HTR-8/SVneo (cell line): ENCODE measurements around the gene LILRA6.
"Not testable (repeated sequence)": the region's sequence is repeated elsewhere in the genome, so short reads cannot be mapped to it uniquely, and the experiment has no call there.

Experiments
- DNase-seq: peaks from one replicate; pipeline ENCODE4 v3.0.0; 2011; ENCODE audit warnings: low spot score, mixed read lengths; ENCODE audit not compliant: insufficient read length
- FAIRE-seq: peaks from 2 replicates; lab custom pipeline; 2011; peaks lifted over from hg19 to GRCh38; lab: Jason Lieb, UNC

LILRA6 gene

DNA sequence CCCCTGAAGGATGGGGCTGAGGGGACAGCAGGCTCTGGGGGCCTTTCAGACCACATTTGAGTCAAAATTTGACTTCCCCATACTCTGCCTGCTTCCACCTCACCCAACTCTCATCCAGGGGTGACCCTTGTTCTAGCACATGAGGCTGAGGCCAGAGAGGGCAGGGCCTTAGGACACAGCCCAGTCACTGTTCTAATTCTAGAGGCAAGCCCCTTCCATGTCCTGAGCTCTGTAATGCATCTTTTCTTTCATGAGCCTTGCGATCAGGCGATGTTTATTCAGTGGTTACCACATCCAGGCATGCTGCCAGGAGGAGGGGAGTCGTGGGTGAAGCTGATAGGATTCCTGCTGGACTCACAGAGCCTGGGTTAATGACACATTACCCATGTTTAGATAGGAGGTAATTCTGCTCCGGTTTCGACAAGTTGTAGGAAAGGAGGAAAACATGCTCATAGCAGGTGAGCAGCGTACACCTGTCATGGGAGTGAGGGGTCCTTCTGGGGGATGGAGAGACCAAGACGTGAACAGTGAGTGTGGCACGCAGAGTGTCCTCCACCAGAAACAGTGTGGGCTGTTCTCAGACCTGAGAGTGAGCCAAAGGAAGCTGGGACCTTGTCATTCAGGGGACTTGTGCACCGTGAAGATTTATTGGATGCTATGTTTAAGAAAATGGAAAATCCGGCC lies 32.6 kb downstream of the LILRA6 start:
- FAIRE-seq (peak; percentile 85), DNase-seq (peak; percentile 93)

DNA sequence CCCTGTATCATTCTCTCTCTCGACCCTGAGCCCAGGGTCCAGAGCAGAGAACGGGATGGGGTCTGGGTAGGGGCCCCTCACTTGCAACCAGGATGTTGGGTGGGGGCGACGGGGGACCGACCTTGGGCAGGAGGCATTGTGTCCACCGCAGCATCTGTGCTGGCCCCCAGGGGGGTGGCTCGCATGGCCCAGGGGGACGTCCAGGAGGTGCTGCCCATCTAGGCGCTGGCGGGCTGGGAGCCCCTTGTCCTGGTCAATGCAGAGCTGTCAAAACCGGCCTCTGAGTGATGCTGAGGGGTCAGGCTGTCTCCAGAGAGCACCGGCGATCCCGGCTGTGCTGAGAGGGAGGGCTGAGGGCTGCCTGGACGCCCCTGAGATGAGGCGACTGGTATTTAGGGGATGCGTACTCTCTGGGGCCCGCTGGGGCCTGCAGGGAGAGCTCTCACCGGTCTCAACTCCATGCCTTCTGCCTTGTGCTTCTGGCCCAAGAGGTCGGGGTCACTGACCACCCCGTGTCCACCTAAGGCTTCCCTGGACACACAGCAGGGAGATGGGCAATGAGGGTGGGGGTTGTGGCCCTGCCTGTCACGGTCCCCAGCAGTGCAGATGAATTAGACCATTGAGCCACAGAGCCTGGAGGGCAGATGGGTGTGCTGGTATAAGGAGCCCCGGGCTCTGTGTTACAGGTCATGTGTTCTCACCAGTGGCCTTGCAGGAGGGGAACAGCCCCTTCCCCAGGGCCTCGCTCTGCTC lies 33.4 kb downstream of the LILRA6 start:
- no peak for DNase-seq
- no peak for FAIRE-seq

- FAIRE-seq, result no peak
Measured at GRCh38 chr19:54208784-54209057, 33.9 kb downstream of the LILRA6 start.

GRCh38 chr19:54207983-54208783 lies 34.4 kb downstream of the LILRA6 start:
- DNase-seq (no peak), FAIRE-seq (no peak)

More at GRCh38 chr19:54208784-54209057, 33.9 kb downstream of the LILRA6 start:
- DNase-seq, result no peak

- no peak for FAIRE-seq
- no peak for DNase-seq
Measured at GRCh38 chr19:54207676-54207982, 35.0 kb downstream of the LILRA6 start.

DNA sequence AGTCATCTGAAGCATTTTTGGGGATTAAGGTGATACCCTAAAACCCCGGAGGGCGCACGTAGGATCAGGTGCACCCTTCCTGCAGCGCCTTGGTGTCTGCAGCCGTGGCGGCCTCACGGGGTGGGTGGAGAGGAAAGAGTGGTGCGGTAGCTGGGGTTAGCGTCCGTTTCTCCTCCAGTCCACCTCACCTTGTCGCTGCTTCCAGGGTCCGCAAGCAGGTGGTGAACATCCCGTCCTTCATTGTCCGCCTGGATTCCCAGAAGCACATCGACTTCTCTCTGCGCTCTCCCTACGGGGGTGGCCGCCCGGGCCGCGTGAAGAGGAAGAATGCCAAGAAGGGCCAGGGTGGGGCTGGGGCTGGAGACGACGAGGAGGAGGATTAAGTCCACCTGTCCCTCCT lies 35.4 kb downstream of the LILRA6 start:
- DNase-seq, FAIRE-seq: not testable (repeated sequence)

DNA sequence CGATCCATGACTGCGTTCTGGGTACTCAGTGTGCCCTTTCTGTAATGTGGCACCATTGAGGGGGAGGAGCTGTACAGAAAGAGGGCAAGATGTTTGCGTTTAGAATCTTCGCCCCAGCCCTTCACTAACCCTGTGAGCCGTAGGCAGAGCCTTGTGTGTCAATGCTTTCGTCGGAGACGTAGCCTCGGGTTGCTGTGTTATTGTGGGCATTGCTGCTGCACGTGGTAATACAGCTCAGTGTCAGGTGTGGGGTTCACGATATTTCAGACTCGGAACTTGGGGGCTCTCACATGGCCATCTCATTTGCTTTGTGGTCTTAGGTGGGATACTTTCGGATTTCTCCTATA lies 35.8 kb downstream of the LILRA6 start:
- no peak for FAIRE-seq
- no peak for DNase-seq

DNA sequence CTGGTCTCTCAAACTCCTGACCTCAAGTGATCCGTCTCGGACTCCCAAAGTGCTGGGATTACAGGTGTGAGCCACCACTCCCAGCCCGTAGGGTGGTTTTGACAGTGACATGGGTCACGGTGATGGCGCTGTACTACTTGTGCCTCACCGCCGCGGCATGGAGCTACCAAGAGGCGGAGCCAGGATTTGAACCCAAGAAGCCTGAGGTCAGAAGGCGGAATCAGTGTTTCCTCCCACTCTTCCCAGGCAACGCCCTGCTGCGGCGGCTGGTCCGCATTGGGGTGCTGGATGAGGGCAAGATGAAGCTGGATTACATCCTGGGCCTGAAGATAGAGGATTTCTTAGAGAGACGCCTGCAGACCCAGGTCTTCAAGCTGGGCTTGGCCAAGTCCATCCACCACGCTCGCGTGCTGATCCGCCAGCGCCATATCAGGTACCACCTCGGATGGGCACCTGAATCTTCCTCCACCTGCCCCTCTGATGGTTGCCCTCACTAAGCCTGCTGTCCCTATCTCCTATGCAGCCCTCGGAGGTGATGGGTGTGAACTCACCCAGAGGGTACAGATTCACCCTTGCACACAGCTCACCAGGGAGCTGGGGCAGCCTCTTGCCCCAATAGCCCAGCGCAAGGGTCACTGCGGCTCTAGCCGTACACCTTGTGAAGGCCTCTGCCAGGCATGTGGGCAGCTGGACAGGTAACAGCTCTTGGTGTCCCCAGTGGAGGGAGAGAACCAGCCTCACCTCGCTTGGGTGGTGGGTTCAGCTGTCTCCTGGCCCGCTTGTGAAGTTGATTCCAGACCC lies 36.4 kb downstream of the LILRA6 start:
- DNase-seq (no peak), FAIRE-seq (no peak)

- DNase-seq (no peak), FAIRE-seq (no peak)
Measured at GRCh38 chr19:54204767-54205468, 37.7 kb downstream of the LILRA6 start.

DNA sequence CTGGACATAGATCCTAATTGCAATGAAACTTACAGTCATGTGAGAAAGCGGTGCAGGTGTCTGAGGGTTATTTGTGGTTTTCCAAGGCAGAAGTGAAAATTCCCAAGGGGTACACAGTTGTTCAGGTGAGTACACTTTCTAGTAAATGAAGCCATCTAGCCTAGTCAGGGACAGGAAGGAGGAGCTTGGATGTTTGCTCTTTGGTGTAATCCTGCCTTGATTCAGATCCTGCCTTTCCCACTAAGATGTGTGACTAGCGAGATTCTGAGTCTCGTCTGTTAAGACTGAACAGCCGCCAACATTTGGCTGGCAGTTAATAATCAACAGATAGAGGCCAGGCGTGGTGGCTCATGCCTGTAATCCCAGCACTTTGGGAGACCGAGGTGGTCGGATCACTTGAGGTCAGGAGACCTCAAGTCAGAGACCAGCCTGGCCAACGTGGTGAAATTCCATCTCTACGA lies 39.4 kb downstream of the LILRA6 start:
- FAIRE-seq, result no peak

DNA sequence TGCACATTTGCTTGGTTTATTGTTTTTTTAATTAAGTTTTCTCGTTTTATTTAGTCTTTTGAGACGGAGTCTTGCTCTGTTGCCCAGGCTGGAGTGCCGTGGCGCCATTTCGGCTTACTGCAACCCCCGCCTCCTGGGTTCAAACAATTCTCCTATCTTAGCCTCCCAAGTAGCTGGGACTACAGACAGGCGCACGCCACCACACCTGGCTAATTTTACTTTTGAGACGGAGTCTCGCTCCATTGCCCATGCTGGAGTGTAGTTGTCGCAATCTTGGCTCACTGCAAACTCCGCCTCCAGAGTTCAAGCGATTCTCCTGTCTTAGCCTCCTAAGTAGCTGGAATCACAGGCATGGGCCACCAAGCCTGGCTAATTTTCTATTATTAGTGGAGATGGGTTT lies 40.6 kb downstream of the LILRA6 start:
- DNase-seq, result no peak
- FAIRE-seq, result no peak

More for the DNA sequence above, 39.4 kb downstream of the LILRA6 start:
- DNase-seq, result no peak

GRCh38 chr19:54201172-54201701 lies 41.4 kb downstream of the LILRA6 start:
- FAIRE-seq (no peak), DNase-seq (no peak)

DNA sequence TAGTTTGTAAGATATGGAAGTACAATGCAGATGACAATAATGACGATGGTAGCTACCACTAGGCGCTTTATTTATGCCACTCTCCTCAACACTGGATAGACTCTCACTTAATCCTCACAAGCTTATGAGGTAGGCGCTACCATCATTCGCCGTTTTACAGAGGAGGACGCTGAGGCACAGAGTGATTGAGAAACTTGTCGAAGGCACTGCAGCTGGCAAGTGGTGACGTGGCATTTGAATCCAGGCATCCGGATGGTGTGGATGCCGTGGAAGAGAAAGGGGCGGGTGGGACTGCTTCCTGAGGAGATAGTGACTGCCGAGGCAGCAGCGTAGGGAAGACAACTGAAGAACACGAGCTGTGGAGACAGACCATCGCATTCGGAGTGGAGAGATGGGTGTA lies 43.2 kb downstream of the LILRA6 start:
- DNase-seq, result no peak
- no peak for FAIRE-seq

DNA sequence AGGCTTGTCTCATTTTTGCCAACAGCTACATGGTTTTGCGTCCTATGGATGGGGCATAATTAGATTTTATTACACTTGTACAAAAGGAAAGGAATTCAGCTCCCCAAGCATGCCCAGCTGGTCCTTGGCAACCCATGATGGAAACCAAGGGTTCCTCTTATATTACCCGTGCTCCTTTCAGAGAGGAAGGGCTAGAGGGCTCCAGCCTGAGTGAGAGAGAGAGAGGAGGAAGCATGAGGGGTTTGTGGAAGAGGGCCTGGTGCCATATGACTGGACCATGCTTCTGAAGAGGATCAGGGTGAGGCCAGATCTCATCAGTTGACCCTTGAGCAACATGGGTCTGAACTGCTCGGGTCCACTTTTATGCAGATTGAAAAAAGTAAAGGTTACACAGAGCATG lies 45.5 kb downstream of the LILRA6 start:
- DNase-seq, result no peak
- FAIRE-seq, result no peak

GRCh38 chr19:54196536-54196935 lies 46.1 kb downstream of the LILRA6 start:
- no peak for DNase-seq
- FAIRE-seq, result no peak

DNA sequence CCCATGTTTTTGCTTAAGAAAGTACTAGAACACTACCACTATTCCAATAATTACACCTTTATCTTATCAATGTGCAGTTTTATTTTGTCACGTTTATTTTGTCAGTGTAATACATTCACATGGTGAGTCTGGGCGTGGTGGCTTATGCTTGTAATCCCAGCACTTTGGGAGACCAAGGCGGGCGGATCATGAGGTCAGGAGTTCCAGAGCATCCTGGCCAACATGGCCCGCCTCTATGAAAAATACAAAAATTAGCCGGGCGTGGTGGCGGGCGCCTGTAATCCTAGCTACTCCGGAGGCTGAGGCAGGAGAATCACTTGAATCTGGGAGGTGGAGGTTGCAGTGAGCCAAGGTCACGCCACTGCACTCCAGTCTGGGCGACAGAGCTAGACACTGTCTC lies 48.1 kb downstream of the LILRA6 start:
- DNase-seq, FAIRE-seq: not testable (repeated sequence)

DNA sequence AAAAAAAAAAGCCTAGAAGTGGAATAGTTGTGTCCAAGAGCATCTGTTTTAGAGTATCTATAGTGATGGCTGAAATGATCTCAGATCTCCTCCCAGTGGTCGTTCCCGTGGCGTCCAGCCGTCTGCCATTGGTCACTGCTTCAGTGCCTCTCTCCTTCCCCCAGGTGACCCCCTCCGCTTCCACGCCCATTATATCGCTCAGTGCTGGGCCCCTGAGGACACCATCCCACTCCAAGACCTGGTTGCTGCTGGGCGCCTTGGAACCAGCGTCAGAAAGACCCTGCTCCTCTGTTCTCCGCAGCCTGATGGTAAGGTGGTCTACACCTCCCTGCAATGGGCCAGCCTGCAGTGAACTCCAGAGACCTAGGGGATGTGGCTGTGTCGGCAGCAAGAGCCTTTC lies 49.6 kb downstream of the LILRA6 start:
- DNase-seq (no peak), FAIRE-seq (no peak)

- DNase-seq, result no peak
- FAIRE-seq, result no peak
Measured at GRCh38 chr19:54191811-54192453, 50.7 kb downstream of the LILRA6 start.
